CD4-positive, alpha-beta T cell (primary cell): ENCODE data around the gene C1QTNF3. TPM values are rescaled to one million over a fixed set of nuclear protein-coding genes. Genes with fewer than 3 reads are reported as not detected.

Source experiments
- ATAC-seq: fragments of 200-7000 bp; cut with Tn5 transposase; one replicate; pipeline ENCODE4 v1.10.0; 2022; ENCODE audit warnings: mild to moderate bottlenecking; ENCODE audit not compliant: poor library complexity
- CTCF ChIA-PET: fragments of 350-600 bp; sonication (Branson Sonifier 250); formaldehyde crosslinking; loops from one replicate; lab custom pipeline; 2021; ENCODE audit warnings: antibody characterized with exemption, inconsistent platforms; lab: Charles Lee
- POLR2A ChIA-PET: fragments of 350-600 bp; sonication (Branson Sonifier 250); formaldehyde crosslinking; loops from one replicate; lab custom pipeline; 2021; ENCODE audit warnings: antibody characterized with exemption, inconsistent platforms; lab: Charles Lee
- DNase-seq, 14 experiments: peaks; one replicate each; pipeline ENCODE4 v3.0.0-alpha.2; 2013 to 2020; ENCODE audit warnings: mixed read lengths in 2 of 14
- H3K27ac ChIP-seq, 2 donors: one replicate each; pipeline versions ENCODE4 v1.5.1 to v1.7.0; 2013; ENCODE audit warnings: low read length in 2 of 2, low read depth in 1 of 2, mild to moderate bottlenecking in 1 of 2
- H3K27me3 ChIP-seq, 2 experiments: 1 replicate in 1 of 2; 2 replicates in 1 of 2; pipeline versions ENCODE4 v1.6.1 to v1.7.0; 2013; ENCODE audit warnings: low read length in 2 of 2, control low read depth in 1 of 2, mild to moderate bottlenecking in 1 of 2, moderate library complexity in 1 of 2; ENCODE audit not compliant: insufficient read depth in 2 of 2, control insufficient read depth in 1 of 2
- H3K36me3 ChIP-seq: one replicate; pipeline ENCODE4 v1.6.1; 2013; ENCODE audit warnings: low read length, control low read depth; ENCODE audit not compliant: insufficient read depth
- H3K4me1 ChIP-seq: one replicate; pipeline ENCODE4 v1.6.1; 2013; ENCODE audit warnings: low read length, control low read depth; ENCODE audit not compliant: insufficient read depth
- H3K4me3 ChIP-seq: one replicate; pipeline ENCODE4 v1.5.1; 2013; ENCODE audit warnings: mild to moderate bottlenecking, low read length, moderate library complexity
- H3K9me3 ChIP-seq, 2 experiments: 1 replicate in 1 of 2; 2 replicates in 1 of 2; pipeline versions ENCODE4 v1.6.1 to v1.7.0; 2013; ENCODE audit warnings: low read length in 2 of 2, mild to moderate bottlenecking in 2 of 2, control low read depth in 1 of 2, moderate library complexity in 1 of 2; ENCODE audit not compliant: control insufficient read depth in 1 of 2, insufficient read depth in 1 of 2
- H3K27ac Mint-ChIP-seq: one replicate; pipeline ENCODE4 v1.8.0; 2020; ENCODE audit warnings: mixed read lengths
- H3K27me3 Mint-ChIP-seq: one replicate; pipeline ENCODE4 v1.8.0; 2021; ENCODE audit warnings: mixed read lengths
- H3K36me3 Mint-ChIP-seq: one replicate; pipeline ENCODE4 v1.8.0; 2021; ENCODE audit warnings: low read depth, mixed read lengths
- H3K4me1 Mint-ChIP-seq: one replicate; pipeline ENCODE4 v1.8.0; 2021; ENCODE audit warnings: low read depth, mixed read lengths
- H3K4me3 Mint-ChIP-seq: one replicate; pipeline ENCODE4 v1.8.0; 2020; ENCODE audit warnings: mild to moderate bottlenecking, mixed read lengths
- H3K9me3 Mint-ChIP-seq: one replicate; pipeline ENCODE4 v1.8.0; 2020; ENCODE audit warnings: mixed read lengths
- intact Hi-C, 2 experiments: fragments of 100-400 bp; cut with DNase I in 1 of 2; cut with micrococcal nuclease in 1 of 2; formaldehyde crosslinking; loops; one replicate each; pipeline versions ENCODE4 v1.15.1 to v1.9.0; 2023 to 2025; cut with DNase I, micrococcal nuclease
- total RNA-seq, 174 experiments: library from RNA in 2 of 174; stranded (reverse) in 2 of 174; gene quantifications; one replicate each; pipeline ENCODE4 v1.2.3 and lab custom pipeline; 2021 to 2026
- TF ChIP-seq, protein P1 (sequence below): fragments of 200-600 bp; IDR thresholded peaks from one replicate; pipeline ENCODE4 v1.8.0; 2022; ENCODE audit warnings: antibody characterized with exemption, mild to moderate bottlenecking

Gene C1QTNF3
- total RNA-seq, 2 experiments from 2014 or later: 2.9 to 3.2 TPM

- H3K27me3 ChIP-seq: no peaks in the 10 kb centered on the region
- H3K36me3 ChIP-seq: no peaks in the 10 kb centered on the region
- TF ChIP-seq, protein P1, sequence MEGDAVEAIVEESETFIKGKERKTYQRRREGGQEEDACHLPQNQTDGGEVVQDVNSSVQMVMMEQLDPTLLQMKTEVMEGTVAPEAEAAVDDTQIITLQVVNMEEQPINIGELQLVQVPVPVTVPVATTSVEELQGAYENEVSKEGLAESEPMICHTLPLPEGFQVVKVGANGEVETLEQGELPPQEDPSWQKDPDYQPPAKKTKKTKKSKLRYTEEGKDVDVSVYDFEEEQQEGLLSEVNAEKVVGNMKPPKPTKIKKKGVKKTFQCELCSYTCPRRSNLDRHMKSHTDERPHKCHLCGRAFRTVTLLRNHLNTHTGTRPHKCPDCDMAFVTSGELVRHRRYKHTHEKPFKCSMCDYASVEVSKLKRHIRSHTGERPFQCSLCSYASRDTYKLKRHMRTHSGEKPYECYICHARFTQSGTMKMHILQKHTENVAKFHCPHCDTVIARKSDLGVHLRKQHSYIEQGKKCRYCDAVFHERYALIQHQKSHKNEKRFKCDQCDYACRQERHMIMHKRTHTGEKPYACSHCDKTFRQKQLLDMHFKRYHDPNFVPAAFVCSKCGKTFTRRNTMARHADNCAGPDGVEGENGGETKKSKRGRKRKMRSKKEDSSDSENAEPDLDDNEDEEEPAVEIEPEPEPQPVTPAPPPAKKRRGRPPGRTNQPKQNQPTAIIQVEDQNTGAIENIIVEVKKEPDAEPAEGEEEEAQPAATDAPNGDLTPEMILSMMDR: no peak
- DNase-seq (peak in 2 of 14 experiments; percentile 20 to 30), ATAC-seq (no peak)
- POLR2A ChIA-PET: interaction anchor here (0.6 kb wide), 1 partner anchor 21 kb away, joined by 3 read pairs; no protein-coding TSS in a partner anchor
- Mint-ChIP-seq H3K9me3 (no peaks in the 10 kb centered on the region), H3K27ac (no peak overlapping the region), H3K4me1 (no peaks in the 10 kb centered on the region), H3K36me3 (peaks cover 18% of the 10 kb centered on the region), H3K27me3 (no peaks in the 10 kb centered on the region), H3K4me3 (no peak overlapping the region)
- intact Hi-C loops: no loop called here
- H3K4me3 ChIP-seq: no peak overlapping the region
- H3K4me1 ChIP-seq: peaks cover 4% of the 10 kb centered on the region
- CTCF ChIA-PET: no interaction called here
- no peak overlapping the region for H3K27ac ChIP-seq
- H3K9me3 ChIP-seq: no peaks in the 10 kb centered on the region
Observed at GRCh38 chr5:34045023-34045422, 2.0 kb upstream of the C1QTNF3 start.

DNA sequence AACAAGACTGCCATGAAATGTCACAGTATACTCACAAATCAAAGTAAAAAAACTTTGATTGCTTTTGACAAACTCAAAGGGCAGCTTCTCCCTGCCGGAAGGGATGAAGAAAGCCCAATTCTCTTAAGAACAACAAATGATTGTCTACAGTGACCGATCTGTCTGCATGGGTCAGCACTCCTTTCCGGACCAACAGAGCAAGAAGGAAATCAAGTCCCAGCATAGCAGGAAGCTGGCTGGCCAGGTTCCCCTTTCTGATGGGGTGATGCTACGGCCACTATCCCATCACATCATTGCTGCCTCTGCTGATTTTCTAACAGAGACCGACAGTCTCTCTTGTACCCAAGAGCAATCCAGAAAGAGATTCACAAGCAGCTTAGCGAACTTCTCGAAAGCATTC, 692 bp downstream of the C1QTNF3 start:
- no peak overlapping the region for H3K27ac ChIP-seq
- H3K36me3 Mint-ChIP-seq: peaks cover 12% of the 10 kb centered on the region
- TF ChIP-seq, protein P1: no peak
- H3K4me1 ChIP-seq: peaks cover 4% of the 10 kb centered on the region
- no peaks in the 10 kb centered on the region for H3K36me3 ChIP-seq
- ChIA-PET POLR2A (no interaction called here), CTCF (no interaction called here)
- intact Hi-C loops: no loop called here
- H3K27me3 ChIP-seq: no peaks in the 10 kb centered on the region
- no peak for ATAC-seq
- no peaks in the 10 kb centered on the region for H3K9me3 ChIP-seq
- no peaks in the 10 kb centered on the region for H3K9me3 Mint-ChIP-seq
- H3K4me3 ChIP-seq: no peak overlapping the region
- H3K27ac Mint-ChIP-seq: no peak overlapping the region
- no peak overlapping the region for H3K4me3 Mint-ChIP-seq
- no peaks in the 10 kb centered on the region for H3K27me3 Mint-ChIP-seq
- H3K4me1 Mint-ChIP-seq: no peaks in the 10 kb centered on the region
- peak in 1 of 14 experiments; percentile 4 for DNase-seq

GRCh38 chr5:34041247-34041972, 1.6 kb downstream of the C1QTNF3 start:
- Histone ChIP-seq H3K4me3 (no peak overlapping the region), H3K27me3 (no peaks in the 10 kb centered on the region), H3K27ac (no peak overlapping the region), H3K36me3 (no peaks in the 10 kb centered on the region), H3K4me1 (peaks cover 4% of the 10 kb centered on the region), H3K9me3 (no peaks in the 10 kb centered on the region)
- H3K4me1 Mint-ChIP-seq: no peaks in the 10 kb centered on the region
- CTCF ChIA-PET: no interaction called here
- DNase-seq: no peak
- H3K36me3 Mint-ChIP-seq: peaks cover 12% of the 10 kb centered on the region
- no peak overlapping the region for H3K4me3 Mint-ChIP-seq
- TF ChIP-seq, protein P1: no peak
- ATAC-seq: no peak
- H3K9me3 Mint-ChIP-seq: no peaks in the 10 kb centered on the region
- no peak overlapping the region for H3K27ac Mint-ChIP-seq
- no peaks in the 10 kb centered on the region for H3K27me3 Mint-ChIP-seq
- POLR2A ChIA-PET: no interaction called here
- intact Hi-C loops: no loop called here
